ENCODE results near the gene HTR7.

The HTR7 gene

GRCh38 chr10:90818736-90819135, 39.1 kb downstream of the HTR7 start:
- no peak overlapping the region for H2BK5ac ChIP-seq (ENCODE audit: low read depth, low read length, poor library complexity, severe bottlenecking)
- no peak overlapping the region for H4K91ac ChIP-seq (ENCODE audit: low read length)
- no peak overlapping the region for H3K23ac ChIP-seq (ENCODE audit: low read length in 2 of 2)
- H3K18ac ChIP-seq (ENCODE audit: low read depth in 1 of 2, low read length in 2 of 2): no peak overlapping the region
- no peaks in the 10 kb centered on the region for H3K79me1 ChIP-seq (replicated peaks; ENCODE audit: low read length, poor library complexity, severe bottlenecking)
- no peak for DNase-seq
- H3K4ac ChIP-seq (ENCODE audit: low read depth in 1 of 2, low read length in 2 of 2): no peak overlapping the region
- no peak overlapping the region for H2AK5ac ChIP-seq (ENCODE audit: low read length, severe bottlenecking)
- no peak overlapping the region for H3K4me2 ChIP-seq (ENCODE audit: low read length, poor library complexity, severe bottlenecking)
- H2BK15ac ChIP-seq (ENCODE audit: low read depth, poor library complexity, severe bottlenecking): no peak overlapping the region
- no peaks in the 10 kb centered on the region for H3K4me1 ChIP-seq (ENCODE audit: control insufficient read depth, insufficient read depth, low read depth, low read length)
- 38% methylated on average over 1 of the region's 1 CpG for WGBS
- H3K27me3 ChIP-seq (ENCODE audit: control insufficient read depth in 1 of 2, insufficient read depth in 1 of 2, low read length in 2 of 2): no peaks in the 10 kb centered on the region
- H2BK12ac ChIP-seq (ENCODE audit: low read length in 2 of 2): no peak overlapping the region
- peaks cover 11% of the 10 kb centered on the region for H3K9me3 ChIP-seq (ENCODE audit: control insufficient read depth, low read length)
- H3K27ac ChIP-seq (ENCODE audit: low read length, poor library complexity, severe bottlenecking): no peak overlapping the region
- no peak overlapping the region for H3K4me3 ChIP-seq (ENCODE audit: insufficient read depth in 1 of 2, low read depth in 1 of 2, low read length in 2 of 2)
- no peaks in the 10 kb centered on the region for H3K36me3 ChIP-seq (ENCODE audit: control insufficient read depth in 1 of 2, insufficient read depth in 2 of 2, low read depth in 1 of 2, low read length in 2 of 2)
- H2AFZ ChIP-seq (ENCODE audit: low read depth, low read length): no peak overlapping the region
- H4K8ac ChIP-seq (ENCODE audit: low read length): no peak overlapping the region
- H3K9ac ChIP-seq (ENCODE audit: low read length): no peak overlapping the region
- H3K14ac ChIP-seq (ENCODE audit: low read length in 2 of 2): no peak overlapping the region
- H2BK120ac ChIP-seq (ENCODE audit: low read depth, low read length): no peak overlapping the region

- H2AFZ ChIP-seq (ENCODE audit: low read depth, low read length): no peak overlapping the region
- H3K27ac ChIP-seq (ENCODE audit: low read length, poor library complexity, severe bottlenecking): no peak overlapping the region
- no peaks in the 10 kb centered on the region for H3K36me3 ChIP-seq (ENCODE audit: control insufficient read depth in 1 of 2, insufficient read depth in 2 of 2, low read depth in 1 of 2, low read length in 2 of 2)
- H3K4me2 ChIP-seq (ENCODE audit: low read length, poor library complexity, severe bottlenecking): no peak overlapping the region
- H2AK5ac ChIP-seq (ENCODE audit: low read length, severe bottlenecking): no peak overlapping the region
- H3K9me3 ChIP-seq (ENCODE audit: control insufficient read depth, low read length): peaks cover 6% of the 10 kb centered on the region
- no peak overlapping the region for H2BK15ac ChIP-seq (ENCODE audit: low read depth, poor library complexity, severe bottlenecking)
- no peak overlapping the region for H3K18ac ChIP-seq (ENCODE audit: low read depth in 1 of 2, low read length in 2 of 2)
- H3K27me3 ChIP-seq (ENCODE audit: control insufficient read depth in 1 of 2, insufficient read depth in 1 of 2, low read length in 2 of 2): no peaks in the 10 kb centered on the region
- no peak overlapping the region for H2BK5ac ChIP-seq (ENCODE audit: low read depth, low read length, poor library complexity, severe bottlenecking)
- DNase-seq: no peak
- H3K4ac ChIP-seq (ENCODE audit: low read depth in 1 of 2, low read length in 2 of 2): no peak overlapping the region
- H3K9ac ChIP-seq (ENCODE audit: low read length): no peak overlapping the region
- H4K8ac ChIP-seq (ENCODE audit: low read length): no peak overlapping the region
- no peak overlapping the region for H4K91ac ChIP-seq (ENCODE audit: low read length)
- no peaks in the 10 kb centered on the region for H3K4me1 ChIP-seq (ENCODE audit: control insufficient read depth, insufficient read depth, low read depth, low read length)
- no peak overlapping the region for H3K4me3 ChIP-seq (ENCODE audit: insufficient read depth in 1 of 2, low read depth in 1 of 2, low read length in 2 of 2)
- no CpG with 5 or more reads among the region's 2 CpGs for WGBS
- no peak overlapping the region for H3K23ac ChIP-seq (ENCODE audit: low read length in 2 of 2)
- no peaks in the 10 kb centered on the region for H3K79me1 ChIP-seq (replicated peaks; ENCODE audit: low read length, poor library complexity, severe bottlenecking)
- no peak overlapping the region for H3K14ac ChIP-seq (ENCODE audit: low read length in 2 of 2)
- no peak overlapping the region for H2BK120ac ChIP-seq (ENCODE audit: low read depth, low read length)
- H2BK12ac ChIP-seq (ENCODE audit: low read length in 2 of 2): no peak overlapping the region
Measured at GRCh38 chr10:90817128-90817889, 40.5 kb downstream of the HTR7 start.

- no peak overlapping the region for H3K4ac ChIP-seq (ENCODE audit: low read depth in 1 of 2, low read length in 2 of 2)
- no peak overlapping the region for H3K4me3 ChIP-seq (ENCODE audit: insufficient read depth in 1 of 2, low read depth in 1 of 2, low read length in 2 of 2)
- no peak overlapping the region for H2AFZ ChIP-seq (ENCODE audit: low read depth, low read length)
- H3K27me3 ChIP-seq (ENCODE audit: control insufficient read depth in 1 of 2, insufficient read depth in 1 of 2, low read length in 2 of 2): no peaks in the 10 kb centered on the region
- H2BK15ac ChIP-seq (ENCODE audit: low read depth, poor library complexity, severe bottlenecking): no peak overlapping the region
- H2BK5ac ChIP-seq (ENCODE audit: low read depth, low read length, poor library complexity, severe bottlenecking): no peak overlapping the region
- no peak overlapping the region for H3K14ac ChIP-seq (ENCODE audit: low read length in 2 of 2)
- H3K4me1 ChIP-seq (ENCODE audit: control insufficient read depth, insufficient read depth, low read depth, low read length): no peaks in the 10 kb centered on the region
- H3K18ac ChIP-seq (ENCODE audit: low read depth in 1 of 2, low read length in 2 of 2): no peak overlapping the region
- H3K4me2 ChIP-seq (ENCODE audit: low read length, poor library complexity, severe bottlenecking): no peak overlapping the region
- no peak overlapping the region for H3K9ac ChIP-seq (ENCODE audit: low read length)
- H2BK120ac ChIP-seq (ENCODE audit: low read depth, low read length): no peak overlapping the region
- H3K36me3 ChIP-seq (ENCODE audit: control insufficient read depth in 1 of 2, insufficient read depth in 2 of 2, low read depth in 1 of 2, low read length in 2 of 2): no peaks in the 10 kb centered on the region
- H2BK12ac ChIP-seq (ENCODE audit: low read length in 2 of 2): no peak overlapping the region
- DNase-seq: no peak
- no peak overlapping the region for H3K27ac ChIP-seq (ENCODE audit: low read length, poor library complexity, severe bottlenecking)
- no peaks in the 10 kb centered on the region for H3K79me1 ChIP-seq (replicated peaks; ENCODE audit: low read length, poor library complexity, severe bottlenecking)
- H2AK5ac ChIP-seq (ENCODE audit: low read length, severe bottlenecking): no peak overlapping the region
- H3K23ac ChIP-seq (ENCODE audit: low read length in 2 of 2): no peak overlapping the region
- no peak overlapping the region for H4K8ac ChIP-seq (ENCODE audit: low read length)
- no peak overlapping the region for H4K91ac ChIP-seq (ENCODE audit: low read length)
- 91% methylated on average over 3 of the region's 5 CpGs for WGBS
- peaks cover 1% of the 10 kb centered on the region for H3K9me3 ChIP-seq (ENCODE audit: control insufficient read depth, low read length)
Measured at GRCh38 chr10:90816466-90816865, 41.4 kb downstream of the HTR7 start.

GRCh38 chr10:90813594-90814365, 44.1 kb downstream of the HTR7 start:
- no peak overlapping the region for H2BK120ac ChIP-seq (ENCODE audit: low read depth, low read length)
- H3K23ac ChIP-seq (ENCODE audit: low read length in 2 of 2): no peak overlapping the region
- H3K4me3 ChIP-seq (ENCODE audit: insufficient read depth in 1 of 2, low read depth in 1 of 2, low read length in 2 of 2): no peak overlapping the region
- H2AK5ac ChIP-seq (ENCODE audit: low read length, severe bottlenecking): no peak overlapping the region
- no peak overlapping the region for H2AFZ ChIP-seq (ENCODE audit: low read depth, low read length)
- no peak overlapping the region for H3K27ac ChIP-seq (ENCODE audit: low read length, poor library complexity, severe bottlenecking)
- H3K36me3 ChIP-seq (ENCODE audit: control insufficient read depth in 1 of 2, insufficient read depth in 2 of 2, low read depth in 1 of 2, low read length in 2 of 2): no peaks in the 10 kb centered on the region
- H3K9ac ChIP-seq (ENCODE audit: low read length): no peak overlapping the region
- no peak overlapping the region for H4K91ac ChIP-seq (ENCODE audit: low read length)
- DNase-seq: no peak
- no peak overlapping the region for H3K4ac ChIP-seq (ENCODE audit: low read depth in 1 of 2, low read length in 2 of 2)
- no peak overlapping the region for H3K14ac ChIP-seq (ENCODE audit: low read length in 2 of 2)
- H3K9me3 ChIP-seq (ENCODE audit: control insufficient read depth, low read length): no peaks in the 10 kb centered on the region
- H3K18ac ChIP-seq (ENCODE audit: low read depth in 1 of 2, low read length in 2 of 2): no peak overlapping the region
- H2BK15ac ChIP-seq (ENCODE audit: low read depth, poor library complexity, severe bottlenecking): no peak overlapping the region
- 96% methylated on average over 6 of the region's 7 CpGs for WGBS
- no peaks in the 10 kb centered on the region for H3K79me1 ChIP-seq (replicated peaks; ENCODE audit: low read length, poor library complexity, severe bottlenecking)
- no peak overlapping the region for H2BK12ac ChIP-seq (ENCODE audit: low read length in 2 of 2)
- H3K27me3 ChIP-seq (ENCODE audit: control insufficient read depth in 1 of 2, insufficient read depth in 1 of 2, low read length in 2 of 2): no peaks in the 10 kb centered on the region
- H3K4me1 ChIP-seq (ENCODE audit: control insufficient read depth, insufficient read depth, low read depth, low read length): no peaks in the 10 kb centered on the region
- H4K8ac ChIP-seq (ENCODE audit: low read length): no peak overlapping the region
- no peak overlapping the region for H2BK5ac ChIP-seq (ENCODE audit: low read depth, low read length, poor library complexity, severe bottlenecking)
- H3K4me2 ChIP-seq (ENCODE audit: low read length, poor library complexity, severe bottlenecking): no peak overlapping the region

Measured in mesenchymal stem cell (in vitro differentiated cells and primary cell).